HFF-Myc (cell line): Measurements from ENCODE around the gene JAML.

Experiments
- DNase-seq: peaks from one replicate; pipeline ENCODE4 v3.0.0-alpha.2; 2011; ENCODE audit warnings: low read depth; ENCODE audit errors: extremely low read depth
- H3K4me3 ChIP-seq: replicated peaks from 2 replicates; pipeline ENCODE4 v1.5.1; 2011; ENCODE audit warnings: low read depth, mild to moderate bottlenecking, control low read depth, low read length
- TF ChIP-seq, protein P1 (sequence below): IDR thresholded peaks from 2 replicates; pipeline ENCODE4 v1.5.1; 2012; ENCODE audit warnings: mild to moderate bottlenecking, low read depth, low read length, control low read depth; ENCODE audit errors: missing control alignments

JAML gene

DNA sequence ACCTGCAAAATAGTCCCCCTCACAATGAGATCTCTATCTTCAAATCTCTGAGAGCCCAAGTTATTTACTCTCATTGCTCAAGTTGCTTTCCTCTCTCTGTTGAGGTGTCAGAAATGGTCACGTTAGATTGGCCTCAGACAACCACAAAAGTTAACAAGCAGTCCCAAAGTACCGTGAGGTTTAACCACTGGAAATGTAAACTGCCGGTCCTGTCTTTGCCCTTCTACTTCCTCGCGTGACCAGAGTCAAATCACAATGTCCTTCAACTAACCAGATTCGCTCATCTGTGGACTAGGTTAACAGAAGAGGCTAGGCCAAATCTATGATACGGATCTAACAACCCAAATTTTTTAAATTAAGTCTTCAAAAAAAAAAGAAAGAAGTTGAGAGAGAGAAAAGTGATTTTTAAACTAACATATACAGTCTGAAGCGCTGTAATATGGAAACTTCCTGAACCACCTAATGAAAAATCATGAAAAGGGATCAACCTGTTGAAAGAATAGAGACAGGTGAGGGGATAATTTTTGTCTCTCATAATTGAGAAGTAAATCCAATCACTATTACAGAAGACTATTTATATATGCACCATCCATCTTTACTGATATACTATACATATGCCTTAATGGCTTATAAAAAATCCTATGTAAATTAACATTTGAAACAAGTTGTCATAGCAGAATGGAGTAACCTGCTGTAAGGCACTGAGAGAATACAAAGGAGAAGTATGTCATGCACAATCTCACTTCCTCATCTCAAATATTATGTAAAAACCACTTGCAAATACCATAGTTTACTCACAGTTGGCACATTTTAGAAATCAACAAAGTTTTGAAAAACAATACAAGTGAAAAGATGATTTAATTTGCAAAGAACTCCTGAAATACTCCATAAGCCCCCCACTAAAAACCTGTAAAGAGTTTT is 3.3 kb upstream of the JAML start:
- DNase-seq = no peak
- no peak overlapping the region for H3K4me3 ChIP-seq
- TF ChIP-seq, protein P1, sequence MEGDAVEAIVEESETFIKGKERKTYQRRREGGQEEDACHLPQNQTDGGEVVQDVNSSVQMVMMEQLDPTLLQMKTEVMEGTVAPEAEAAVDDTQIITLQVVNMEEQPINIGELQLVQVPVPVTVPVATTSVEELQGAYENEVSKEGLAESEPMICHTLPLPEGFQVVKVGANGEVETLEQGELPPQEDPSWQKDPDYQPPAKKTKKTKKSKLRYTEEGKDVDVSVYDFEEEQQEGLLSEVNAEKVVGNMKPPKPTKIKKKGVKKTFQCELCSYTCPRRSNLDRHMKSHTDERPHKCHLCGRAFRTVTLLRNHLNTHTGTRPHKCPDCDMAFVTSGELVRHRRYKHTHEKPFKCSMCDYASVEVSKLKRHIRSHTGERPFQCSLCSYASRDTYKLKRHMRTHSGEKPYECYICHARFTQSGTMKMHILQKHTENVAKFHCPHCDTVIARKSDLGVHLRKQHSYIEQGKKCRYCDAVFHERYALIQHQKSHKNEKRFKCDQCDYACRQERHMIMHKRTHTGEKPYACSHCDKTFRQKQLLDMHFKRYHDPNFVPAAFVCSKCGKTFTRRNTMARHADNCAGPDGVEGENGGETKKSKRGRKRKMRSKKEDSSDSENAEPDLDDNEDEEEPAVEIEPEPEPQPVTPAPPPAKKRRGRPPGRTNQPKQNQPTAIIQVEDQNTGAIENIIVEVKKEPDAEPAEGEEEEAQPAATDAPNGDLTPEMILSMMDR = no peak

DNA sequence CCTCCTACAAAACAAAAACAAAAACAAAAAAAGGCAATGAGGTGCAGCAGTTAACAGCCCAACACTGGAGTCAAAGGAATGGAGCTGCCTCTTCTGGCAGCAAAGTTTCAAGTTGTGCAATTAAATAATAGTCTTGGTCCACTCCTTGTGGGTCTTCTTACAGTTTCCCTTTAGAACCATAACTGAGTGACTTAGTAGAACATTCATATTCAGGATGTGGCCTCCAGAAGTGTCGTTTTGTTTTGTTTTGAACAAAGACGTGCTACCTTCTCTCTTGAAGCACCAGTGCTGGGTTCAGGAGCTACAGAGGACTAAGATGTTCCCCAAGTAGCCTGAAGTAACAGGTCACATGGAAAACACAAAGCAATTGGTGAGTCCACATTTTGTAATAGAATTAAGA is 2.0 kb upstream of the JAML start:
- no peak overlapping the region for H3K4me3 ChIP-seq
- DNase-seq = no peak
- TF ChIP-seq, protein P1 = no peak

- TF ChIP-seq, protein P1 = no peak
- DNase-seq = no peak
- H3K4me3 ChIP-seq = no peak overlapping the region
These were observed 1.5 kb upstream of the JAML start for GRCh38 chr11:118226296-118226695.

DNA sequence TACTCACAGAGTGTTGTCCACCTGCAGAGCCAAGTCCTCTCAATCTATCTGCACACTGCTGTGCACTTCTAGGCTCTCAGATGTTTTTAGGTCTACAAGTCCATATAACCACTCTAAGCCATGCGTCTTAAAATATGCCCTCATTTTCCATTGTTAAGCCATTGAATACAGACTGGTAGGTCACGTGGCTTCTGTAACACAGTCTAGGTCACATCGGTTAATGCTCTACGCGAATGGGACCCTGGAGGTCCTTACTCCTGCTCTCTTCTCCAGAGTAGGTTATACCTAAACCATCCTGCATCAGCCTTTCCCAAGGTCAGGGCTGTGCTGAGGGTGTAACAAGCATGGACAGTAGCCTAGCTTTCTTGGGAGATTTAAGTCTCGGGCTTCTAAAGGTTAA is 819 bp downstream of the JAML start:
- no peak for DNase-seq
- TF ChIP-seq, protein P1 = no peak
- H3K4me3 ChIP-seq = no peak overlapping the region

DNA sequence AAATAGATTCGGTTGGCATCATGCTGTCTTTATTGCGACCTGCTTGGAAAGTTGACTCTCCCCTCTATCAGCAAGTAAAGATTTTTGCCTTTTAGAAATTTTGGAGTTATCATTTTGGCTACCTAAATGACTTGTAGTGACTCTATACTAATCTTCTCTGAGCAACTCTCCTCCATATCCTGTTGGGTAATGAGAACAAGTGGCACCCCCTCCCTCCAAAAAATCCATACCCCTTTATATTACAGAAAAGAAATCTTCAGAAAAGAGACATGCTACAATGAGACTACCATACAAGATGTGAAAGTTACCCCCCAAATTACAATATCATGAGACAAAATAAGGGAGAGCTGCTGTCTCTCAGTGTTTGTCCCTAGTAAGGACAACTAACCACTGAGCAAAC is 1.2 kb downstream of the JAML start:
- no peak overlapping the region for H3K4me3 ChIP-seq
- TF ChIP-seq, protein P1 = no peak
- DNase-seq = no peak

GRCh38 chr11:118222437-118222836 is 2.4 kb downstream of the JAML start:
- TF ChIP-seq, protein P1 = no peak
- no peak overlapping the region for H3K4me3 ChIP-seq
- no peak for DNase-seq
